Tibial nerve (tissue), 4 donors: ENCODE data around the gene MARK2.

Source experiments
- CTCF ChIP-seq, 5 experiments: fragments of 200-600 bp in 3 of 5; fragments of 450-650 bp in 2 of 5; sonication (generic) in 3 of 5; IDR thresholded peaks; one replicate each; pipeline ENCODE4 v1.5.1; 2016 to 2019; ENCODE audit warnings: antibody characterized with exemption in 5 of 5, mild to moderate bottlenecking in 3 of 5, moderate library complexity in 2 of 5
- EP300 ChIP-seq, 2 donors: sonication (generic); formaldehyde crosslinking; IDR thresholded peaks; one replicate each; pipeline ENCODE4 v1.6.1; 2017; ENCODE audit warnings: antibody characterized with exemption in 2 of 2, mild to moderate bottlenecking in 1 of 2
- POLR2A ChIP-seq, 2 donors: fragments of 450-650 bp; IDR thresholded peaks; one replicate each; pipeline ENCODE4 v1.6.1; 2017; ENCODE audit warnings: antibody characterized with exemption in 2 of 2, mild to moderate bottlenecking in 2 of 2, moderate library complexity in 2 of 2

GRCh38 chr11:63866211-63866610 lies 27.3 kb downstream of the MARK2 start:
- TF ChIP-seq CTCF (IDR thresholded peaks at IDR 0.05) (no peak), POLR2A (IDR thresholded peaks at IDR 0.05) (no peak), EP300 (IDR thresholded peaks at IDR 0.05) (peak in 1 of 2 donors; percentile 29)
